ENCODE data around the gene AKR1E2.
A peak's percentile ranks its signal among the peaks of the same experiment; 100 is the strongest.

Gene AKR1E2

DNA sequence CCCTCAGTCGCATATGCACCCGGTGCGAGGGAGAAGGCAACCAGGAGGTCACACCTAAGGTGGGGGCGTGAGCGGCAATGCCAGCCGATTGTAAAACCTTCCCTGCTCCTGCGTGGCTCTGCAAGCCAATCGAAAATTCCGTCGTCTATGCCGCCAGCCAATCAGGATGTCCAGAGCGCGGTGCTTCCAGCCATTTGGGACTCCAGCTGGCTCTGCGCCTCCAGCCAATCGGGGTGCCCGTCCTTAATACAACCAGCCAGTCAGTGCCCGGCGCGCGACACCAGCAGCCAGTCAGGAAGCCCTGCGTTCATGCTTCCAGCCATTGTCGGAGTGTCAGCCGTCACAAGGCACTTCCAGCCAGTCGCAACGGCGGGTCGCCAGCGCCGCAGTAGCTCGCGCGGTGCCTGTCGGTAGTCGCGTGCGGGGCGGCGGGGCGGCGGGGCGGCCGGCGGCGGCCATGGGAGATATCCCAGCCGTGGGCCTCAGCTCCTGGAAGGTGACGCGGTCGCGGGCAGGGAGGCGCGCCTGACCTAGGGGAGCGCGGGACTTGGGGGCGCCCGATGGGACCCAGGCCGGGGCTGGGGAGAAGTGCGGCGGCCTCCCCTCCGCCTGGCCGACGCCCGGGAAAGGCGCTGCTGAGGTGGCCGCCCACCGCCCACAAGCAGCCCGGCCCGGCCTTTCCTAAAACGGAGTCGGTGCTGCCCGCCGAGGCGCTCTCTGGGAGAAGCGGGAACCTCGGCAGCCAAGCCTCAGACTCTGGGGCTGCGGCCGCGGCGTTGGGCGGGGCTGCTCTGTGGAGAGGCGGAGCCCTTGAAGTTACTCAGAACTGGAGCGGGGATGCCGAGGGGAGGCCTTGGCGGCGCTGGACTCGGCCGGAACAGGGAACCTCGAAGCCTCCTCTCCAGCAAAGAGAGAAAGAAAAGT lies at the start of gene AKR1E2:
Gene AKR1E2 (plus strand): TSS at position 340 of the 924 bp plus-strand sequence. CDS start 118 bp downstream, at position 458.
- peak; percentile 91 for DNase-seq (ENCODE audit: low spot score)

DNA sequence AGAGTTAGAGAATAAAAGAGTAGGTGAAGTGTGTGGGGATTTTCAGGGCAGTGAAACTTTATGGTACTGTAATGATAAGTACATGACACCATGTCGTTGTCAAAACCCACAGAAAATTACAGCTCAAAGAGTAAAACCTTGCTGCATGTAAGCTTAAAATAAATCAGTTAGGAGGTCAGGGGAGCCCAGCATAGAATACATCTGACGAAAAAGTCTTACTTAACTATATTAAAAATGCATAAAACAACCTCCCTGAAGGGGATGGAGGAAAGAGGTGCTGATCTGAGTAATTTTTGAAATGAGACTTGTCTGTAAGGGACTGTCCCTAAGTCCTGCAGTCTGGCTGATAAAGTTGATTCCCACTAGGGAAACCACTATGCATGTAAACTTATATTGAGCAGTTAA lies 49.8 kb upstream of the AKR1E2 start:
- no peak for DNase-seq (ENCODE audit: low spot score)

DNA sequence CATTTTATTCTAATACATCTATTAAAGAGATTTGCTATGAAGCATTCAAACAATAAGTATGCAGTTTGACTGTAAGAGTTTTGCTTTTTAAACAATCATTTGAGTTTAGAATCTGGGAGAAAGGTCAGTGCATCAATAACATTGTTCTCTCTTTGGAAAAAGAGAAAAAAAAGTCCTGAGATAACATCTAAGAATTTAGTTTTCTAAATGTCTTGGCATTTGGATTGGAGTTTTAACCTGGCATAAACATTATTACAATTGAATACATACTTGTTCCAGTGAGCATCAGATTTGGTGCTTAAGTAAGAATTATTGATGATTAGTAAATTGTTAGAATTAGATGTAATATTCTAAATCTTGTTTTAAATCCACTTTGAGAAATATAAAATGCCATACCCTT lies 47.2 kb upstream of the AKR1E2 start:
- DNase-seq (ENCODE audit: low spot score): no peak

DNA sequence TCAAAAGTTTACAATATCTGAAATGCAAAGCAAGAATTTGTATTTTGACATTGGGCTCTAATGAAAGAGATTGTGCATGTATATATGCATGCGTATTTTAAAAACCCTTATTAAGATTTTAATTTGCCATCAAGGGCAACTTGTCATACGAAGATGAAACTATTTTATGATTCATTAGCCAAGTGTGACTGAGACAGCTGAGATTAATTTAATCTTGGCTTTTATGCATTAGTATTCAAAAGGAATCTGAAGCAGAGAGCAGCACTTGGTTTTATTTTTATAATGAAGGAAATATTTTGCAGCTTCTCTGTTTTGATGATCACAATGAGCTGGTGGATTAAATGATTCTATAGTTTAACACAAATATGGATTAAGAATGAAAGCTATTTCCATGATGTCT lies 45.9 kb upstream of the AKR1E2 start:
- no peak for DNase-seq (ENCODE audit: low spot score)

DNA sequence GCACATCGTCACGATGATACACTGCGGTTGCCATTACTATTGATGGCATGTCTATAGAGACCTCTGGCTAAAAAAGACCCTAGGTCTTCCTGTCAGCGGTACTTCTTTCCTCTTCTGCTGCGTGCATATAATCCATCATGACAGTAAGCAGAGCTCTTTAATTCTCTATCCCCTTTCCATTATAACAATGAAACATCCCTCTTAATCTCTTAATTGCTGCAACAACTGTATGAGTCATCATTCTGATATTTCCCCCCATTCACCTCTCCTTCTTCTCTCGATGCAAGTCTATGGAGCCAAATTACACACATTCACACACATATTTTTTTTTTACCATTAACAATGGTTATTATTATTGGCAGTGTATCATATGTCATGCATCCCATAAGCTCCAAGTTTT lies 45.2 kb upstream of the AKR1E2 start:
- peak; percentile 20 for DNase-seq (ENCODE audit: low spot score)

DNA sequence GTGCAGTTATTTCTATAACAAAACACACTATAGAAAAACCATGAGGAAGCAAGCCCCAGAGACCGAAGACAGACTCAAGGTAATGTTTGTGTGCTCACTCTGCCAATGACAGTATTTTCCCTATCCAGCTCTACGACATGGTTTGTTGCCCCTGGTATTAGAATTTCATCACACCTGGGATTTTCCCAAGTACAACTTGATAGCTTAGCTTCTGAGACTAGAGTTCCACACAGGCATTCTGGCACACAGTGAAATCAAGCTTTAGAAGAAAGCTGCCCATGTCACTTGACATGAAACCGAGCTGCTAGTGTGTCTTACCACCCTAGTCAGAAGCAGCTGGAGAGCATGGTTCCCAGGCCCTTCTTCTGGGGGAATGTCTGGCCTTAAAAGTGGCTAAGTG lies 44.1 kb upstream of the AKR1E2 start:
- no peak for DNase-seq (ENCODE audit: low spot score)

DNA sequence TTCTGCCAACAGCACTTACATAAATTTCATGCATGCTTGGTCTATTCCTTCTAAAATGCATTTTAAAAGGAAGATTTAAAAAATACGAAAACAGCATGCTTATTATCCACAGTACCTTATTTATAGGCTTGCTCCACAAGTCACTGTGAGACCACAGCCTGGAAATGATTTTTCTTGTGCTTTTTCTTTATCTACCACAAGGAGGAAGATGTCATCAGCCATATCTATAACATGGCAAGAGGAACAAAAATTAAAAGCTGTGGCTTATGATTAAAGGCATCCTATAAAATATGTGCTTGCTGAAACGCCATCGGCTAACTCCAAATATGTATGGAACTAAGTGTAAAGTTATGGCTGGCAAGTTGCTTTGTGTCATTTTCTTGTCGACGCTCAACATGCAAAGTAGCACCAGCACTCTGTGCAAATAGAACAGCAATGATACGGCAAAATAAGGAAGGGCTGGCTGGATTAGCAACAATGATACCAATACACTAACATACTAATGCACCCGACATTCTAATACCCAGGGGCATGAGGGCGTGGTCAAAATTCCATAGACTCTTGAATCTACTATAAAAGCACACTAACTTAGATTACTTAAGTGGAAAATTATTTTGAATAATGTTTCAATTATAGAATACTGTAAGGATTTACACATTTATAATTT lies 41.2 kb upstream of the AKR1E2 start:
- no peak for DNase-seq (ENCODE audit: low spot score)

DNA sequence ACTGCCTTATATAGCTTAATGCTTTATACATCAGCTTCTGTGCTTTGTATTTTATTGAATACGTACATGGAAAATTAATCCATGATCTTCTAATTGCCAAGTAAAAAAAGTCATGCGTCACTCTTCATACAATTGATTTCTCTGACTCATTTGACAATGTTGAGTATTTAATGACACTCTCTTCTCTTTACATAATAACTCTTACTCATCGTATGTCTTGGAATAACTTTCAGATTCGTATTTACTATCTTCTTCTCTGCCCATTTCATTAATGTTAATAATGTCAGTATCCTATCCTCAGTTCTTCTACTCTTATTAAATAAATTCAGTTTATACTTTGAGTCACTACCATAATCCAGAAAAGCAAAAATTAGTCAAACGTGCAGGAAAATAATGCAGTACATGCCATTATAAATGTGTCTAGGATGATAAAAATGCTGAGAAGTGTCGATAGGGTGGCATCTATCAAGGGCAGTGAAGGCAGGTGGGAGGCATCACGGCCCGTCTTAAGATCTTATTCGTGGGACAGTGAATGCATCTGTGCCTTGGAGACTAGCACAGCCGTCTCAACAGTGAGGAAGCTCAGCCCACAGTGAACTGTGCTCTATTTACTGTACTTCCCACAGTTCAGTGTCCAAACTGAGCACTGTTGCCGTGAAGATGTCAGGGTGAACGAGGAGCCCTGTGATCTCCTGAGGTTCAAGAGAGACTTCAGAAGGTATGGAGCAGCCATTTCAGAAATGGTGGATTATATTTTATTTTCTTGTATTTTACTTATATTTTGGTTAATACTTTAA lies 39.8 kb upstream of the AKR1E2 start:
- no peak for DNase-seq (ENCODE audit: low spot score)

DNA sequence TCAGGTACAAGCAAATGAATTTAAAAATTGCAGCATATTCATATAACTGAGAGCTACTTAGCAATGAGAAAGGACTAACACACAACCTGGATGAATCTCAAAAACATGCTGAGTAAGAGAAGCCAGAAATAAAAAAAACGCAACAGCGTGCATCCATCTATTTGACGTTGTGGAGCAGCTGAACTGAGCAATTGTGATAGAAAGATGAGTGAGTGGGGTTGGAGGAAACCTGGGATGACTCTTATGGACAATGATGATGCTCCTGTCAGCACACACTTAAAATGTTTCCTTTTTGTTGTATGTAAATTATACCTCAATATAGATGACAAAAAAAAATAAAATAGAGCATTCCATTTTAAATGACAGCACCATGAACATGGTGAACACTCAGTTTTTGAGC lies 36.0 kb upstream of the AKR1E2 start:
- DNase-seq (ENCODE audit: low spot score): no peak

DNA sequence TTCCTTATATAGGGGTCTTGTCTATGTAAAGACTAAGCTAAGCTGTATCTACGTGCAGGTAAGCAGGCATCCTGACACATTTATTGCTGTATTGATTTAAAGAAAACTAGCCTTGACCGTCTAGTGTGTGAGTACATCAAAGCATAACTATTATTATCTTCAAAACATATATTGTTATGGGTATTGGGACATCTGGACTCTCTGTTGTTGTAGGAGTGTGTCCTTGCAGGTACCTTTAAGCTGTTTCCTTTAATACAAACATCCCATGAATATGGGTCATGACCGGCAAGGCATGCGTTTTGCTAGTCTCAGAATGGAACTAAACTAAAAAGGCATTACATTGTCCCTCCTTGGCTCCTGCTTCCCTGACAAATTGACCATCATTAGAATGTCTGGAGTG lies 35.1 kb upstream of the AKR1E2 start:
- DNase-seq (ENCODE audit: low spot score): no peak

DNA sequence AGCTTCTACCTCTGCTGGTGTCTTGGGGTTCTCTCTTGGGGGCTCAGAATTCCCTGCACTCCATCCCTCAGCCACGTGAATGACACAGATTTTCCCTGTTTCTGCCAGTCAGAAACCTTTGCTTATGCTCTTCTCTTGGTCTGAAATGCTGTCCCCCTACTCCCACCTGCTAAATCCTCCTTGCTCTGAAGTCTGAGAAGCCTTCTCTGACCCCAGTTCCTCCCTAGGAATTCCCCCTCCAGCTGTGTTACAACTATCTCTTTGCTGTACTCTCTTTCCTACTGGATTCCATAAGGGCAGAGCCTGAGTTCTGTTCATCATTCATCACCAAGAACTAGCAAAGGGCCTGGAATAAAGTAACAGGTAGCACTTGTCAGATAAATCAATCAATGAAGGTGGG lies 33.6 kb upstream of the AKR1E2 start:
- DNase-seq (ENCODE audit: low spot score): no peak

DNA sequence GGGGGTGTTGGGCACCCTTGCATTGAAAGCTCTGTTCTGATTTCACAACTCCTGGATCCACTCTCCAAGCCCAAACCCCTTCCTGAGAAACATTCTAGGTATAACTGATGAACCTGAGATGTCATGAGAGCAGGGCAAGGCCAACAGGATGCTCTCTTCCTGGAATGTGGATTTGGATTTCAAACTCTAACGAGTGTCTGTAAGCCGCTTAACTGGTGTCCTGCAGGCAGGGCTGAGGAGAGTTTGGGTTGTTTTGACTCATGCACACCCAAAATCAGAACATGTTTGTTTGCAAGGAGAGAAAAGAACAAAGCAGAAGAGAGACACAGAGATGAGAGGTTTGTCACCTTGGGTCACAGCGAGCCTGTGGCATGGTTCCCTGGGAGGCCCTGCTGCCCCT lies 24.6 kb upstream of the AKR1E2 start:
- DNase-seq (ENCODE audit: low spot score): no peak

DNA sequence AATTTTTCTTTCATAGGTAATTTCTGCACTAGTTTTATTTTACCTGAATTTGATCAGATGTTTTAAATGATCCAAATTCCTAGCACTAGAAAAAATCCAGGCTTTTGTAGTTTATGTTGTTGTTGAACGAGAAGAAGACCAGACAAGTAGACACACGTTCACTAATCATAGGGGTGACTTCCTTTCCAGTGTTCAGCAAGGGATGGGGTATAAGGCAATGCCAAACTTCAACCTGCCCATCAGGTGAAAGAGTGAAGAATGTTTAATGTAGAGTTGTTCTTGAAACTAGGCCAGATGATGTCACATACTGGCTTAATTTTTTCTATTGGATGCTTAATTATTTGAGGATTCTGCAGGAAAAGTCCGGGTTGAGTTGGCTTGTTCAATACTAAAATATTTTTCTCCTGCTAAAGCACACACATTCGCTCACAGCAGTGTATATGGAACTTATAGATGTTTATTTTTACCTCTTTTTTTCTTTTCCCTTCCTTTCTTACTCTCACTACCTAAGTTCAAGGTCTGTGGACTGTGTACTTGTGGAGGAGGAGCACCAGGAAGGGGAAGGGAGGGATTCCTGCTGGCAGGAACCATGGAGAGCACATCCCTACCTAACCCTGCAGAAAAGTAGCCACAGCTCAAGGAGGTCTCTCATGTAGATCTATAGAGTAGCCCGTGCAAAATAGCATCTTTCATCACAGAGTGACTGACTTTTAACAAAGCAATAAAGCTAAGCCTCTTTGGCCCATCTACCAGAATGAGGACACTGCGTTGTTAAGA lies 23.1 kb upstream of the AKR1E2 start:
- no peak for DNase-seq (ENCODE audit: low spot score)

DNA sequence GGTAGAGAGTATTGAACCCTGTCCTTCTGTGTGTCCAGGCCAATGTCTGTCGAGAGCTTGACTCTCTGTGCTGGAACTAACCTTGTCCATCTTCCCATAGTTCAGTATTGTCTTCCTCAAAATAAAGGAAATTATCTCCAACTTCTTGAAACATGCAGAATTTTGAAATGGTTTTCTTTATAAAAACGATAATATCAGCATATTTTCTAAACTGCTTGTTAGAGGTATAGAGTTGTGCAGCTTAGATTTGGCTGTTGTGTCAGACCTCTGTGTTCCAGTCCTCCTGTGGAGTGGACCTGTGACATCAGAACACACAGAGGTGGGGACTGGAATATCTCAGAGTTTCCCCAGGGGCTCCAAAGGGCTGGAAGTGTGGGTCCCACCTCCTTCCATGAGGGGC lies 22.2 kb upstream of the AKR1E2 start:
- DNase-seq (ENCODE audit: low spot score): no peak

DNA sequence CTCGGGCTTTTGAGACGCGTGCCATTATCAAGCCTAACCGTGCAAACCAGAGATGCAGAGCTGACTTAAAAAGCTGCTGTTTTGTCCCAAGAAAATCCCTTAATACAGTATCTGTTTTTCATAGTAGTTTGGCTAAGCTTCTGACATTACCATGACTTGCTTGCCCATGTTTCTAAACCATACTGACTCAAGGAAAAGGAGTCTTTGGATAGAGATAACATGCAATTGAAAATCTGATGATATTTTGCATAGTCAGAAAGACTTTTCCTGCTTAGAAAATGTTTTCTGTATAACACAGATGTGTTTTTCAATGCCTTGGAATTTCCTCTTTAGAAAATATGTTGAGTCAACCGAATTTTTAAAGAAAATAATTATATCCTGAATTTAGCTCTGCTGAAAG lies 21.5 kb upstream of the AKR1E2 start:
- DNase-seq (ENCODE audit: low spot score): no peak

DNA sequence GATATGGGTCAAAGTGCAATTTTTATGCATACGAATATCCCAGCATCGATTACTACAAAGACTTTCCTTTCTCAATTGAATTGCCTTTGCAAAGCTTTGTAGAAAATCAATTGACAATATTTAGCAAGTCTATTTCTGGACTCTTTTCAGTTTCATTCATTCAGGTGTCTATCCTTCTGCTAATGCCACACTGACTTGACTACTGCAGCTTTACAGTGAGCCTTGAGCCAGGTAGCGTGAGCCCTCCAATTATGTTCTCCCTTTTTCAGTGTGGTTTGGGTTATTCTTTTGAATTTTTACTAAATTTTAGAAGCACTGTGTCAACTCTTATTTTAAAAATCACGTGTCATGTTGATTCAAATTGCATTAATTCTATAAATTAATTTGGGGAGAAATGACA lies 19.5 kb upstream of the AKR1E2 start:
- DNase-seq (ENCODE audit: low spot score): no peak

DNA sequence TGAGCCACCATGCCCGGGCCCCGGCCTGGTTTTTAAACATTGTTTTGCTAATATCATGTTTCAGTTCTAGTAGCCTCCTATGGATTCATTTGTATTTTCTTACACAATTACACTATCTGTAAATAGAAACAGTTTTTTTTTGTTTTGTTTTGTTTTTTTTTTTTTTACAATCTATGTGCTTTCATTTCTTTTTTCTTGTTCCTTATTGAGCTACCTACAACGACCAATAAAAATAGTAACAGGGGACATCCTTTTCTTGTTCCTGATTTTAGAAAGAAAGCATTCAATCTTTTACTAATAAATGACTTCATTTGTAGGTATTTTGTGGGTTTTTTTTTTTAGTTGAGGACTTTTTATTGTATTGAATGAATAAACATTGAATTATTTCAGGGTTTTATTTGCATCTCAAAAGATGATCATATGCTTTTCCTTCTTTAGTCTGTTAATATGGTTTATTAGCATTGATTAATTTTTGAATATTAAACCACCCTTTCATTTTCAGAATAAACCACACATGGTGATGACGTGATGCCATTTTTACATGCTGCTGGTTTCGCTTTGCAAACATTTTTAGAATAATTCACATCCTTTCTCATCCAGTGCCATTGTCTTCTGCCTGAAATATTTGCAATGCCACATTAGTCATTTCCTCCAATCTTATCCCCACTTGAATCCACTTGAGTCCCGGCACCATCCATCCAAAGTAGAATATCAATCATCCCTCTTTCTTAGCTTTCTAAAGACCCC lies 18.1 kb upstream of the AKR1E2 start:
- no peak for DNase-seq (ENCODE audit: low spot score)

DNA sequence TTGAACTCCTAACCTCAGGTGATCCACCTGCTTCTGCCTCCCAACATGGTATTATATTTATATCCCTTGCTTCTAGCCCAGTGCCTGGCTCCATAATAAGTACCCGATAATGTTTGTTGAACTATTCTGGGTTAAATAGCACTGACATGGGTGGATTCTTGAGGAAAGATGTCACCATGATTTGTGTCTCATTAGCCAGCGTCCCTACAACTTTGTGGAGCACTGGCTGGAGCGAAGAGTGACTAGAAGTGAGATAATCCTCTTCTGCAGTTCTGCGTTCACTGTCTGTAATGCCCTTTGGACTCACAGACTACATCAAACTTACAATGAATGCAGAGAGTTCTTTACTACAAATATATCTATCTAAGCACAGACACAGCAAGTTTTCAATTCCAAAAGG lies 16.9 kb upstream of the AKR1E2 start:
- no peak for DNase-seq (ENCODE audit: low spot score)

DNA sequence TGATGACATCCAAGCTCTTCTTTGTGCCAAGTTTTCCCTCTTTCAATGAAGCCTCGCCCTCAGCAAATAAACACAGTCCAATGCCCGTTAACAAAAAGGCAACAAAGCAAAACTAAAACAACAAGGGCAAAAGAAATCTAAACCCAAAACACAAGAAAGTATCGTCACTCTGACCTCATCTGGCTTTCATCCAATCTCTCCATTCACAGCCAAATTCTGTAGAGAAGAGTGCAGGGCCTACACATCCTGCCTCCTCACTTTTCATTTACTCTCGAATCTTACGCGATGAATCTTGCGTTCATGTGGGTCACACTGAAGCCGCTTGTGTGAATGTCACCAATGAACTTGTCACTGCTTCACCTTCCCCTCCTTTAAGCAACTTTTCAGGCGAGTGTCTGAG lies 15.9 kb upstream of the AKR1E2 start:
- DNase-seq (ENCODE audit: low spot score): no peak

DNA sequence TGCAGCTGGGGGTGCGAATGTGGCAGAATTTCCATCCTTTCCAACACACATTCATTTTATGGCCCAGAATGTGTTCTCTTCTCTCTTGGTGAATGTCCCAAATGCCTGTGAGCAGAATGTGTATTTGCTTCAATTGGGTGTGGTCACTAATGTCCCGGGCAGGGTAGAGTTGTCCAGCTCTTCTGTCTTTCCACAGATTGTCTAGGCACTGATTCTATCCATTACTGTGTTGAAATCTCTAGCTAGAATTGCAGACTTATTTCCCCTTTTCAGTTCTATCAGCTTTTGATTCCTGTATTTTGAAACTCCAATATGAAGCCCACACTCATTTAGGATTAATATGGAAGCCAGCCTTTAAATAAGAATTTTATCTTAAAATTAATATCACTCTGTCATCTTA lies 14.0 kb upstream of the AKR1E2 start:
- no peak for DNase-seq (ENCODE audit: low spot score)

DNA sequence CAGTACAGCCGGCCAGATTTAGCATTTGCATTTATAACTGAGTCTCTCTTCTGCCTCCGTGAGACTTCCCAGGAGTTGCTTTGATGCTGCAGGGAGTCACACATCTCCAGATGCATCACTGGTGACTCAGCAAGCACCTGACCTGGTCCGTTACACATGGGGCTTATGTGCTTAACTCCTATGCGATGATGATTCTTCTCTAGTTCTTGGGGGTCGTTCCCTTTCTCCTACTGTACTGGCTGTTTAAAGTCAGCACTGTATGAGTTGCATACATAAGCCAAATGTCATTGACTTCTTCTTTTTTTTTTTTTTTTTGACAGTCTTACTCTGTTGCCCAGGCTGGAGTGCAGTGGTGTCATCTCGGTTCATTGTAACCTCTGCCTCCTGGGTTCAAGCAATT lies 13.0 kb upstream of the AKR1E2 start:
- DNase-seq (ENCODE audit: low spot score): peak; percentile 69

Data from LoVo (cell line).